ENCODE measurements around the gene CCDC69.

The CCDC69 gene

DNA sequence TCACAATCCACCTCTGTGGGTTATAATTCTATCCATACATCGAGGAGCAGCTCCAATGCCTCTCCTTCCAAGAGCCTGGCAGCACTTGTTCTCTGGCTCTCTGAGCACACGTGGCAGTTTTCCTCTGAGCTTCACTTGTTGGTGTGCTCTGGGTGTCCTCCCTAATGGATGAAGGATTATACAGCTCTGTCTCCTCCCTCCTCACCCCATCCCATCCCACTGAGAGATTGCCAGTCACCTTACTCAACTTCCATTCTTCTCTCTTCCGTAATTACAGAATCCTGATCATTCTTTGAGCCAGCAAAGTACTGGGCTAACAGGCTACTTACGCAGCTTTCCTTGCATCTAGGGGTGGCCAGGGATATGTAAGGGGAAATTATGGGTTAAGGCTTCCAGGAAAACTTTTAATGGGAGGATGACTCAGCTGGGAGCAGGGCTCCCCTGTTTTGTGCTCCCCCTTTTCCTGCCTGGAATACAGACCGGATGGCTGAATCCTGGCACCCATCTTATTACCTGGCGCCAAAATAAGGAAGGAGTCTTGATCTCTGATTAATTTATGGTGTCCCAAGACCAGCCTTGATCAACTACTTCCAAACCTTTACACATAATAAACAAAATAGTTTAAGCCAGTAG lies 6.3 kb upstream of the CCDC69 start:
- TF ChIP-seq, protein P1, sequence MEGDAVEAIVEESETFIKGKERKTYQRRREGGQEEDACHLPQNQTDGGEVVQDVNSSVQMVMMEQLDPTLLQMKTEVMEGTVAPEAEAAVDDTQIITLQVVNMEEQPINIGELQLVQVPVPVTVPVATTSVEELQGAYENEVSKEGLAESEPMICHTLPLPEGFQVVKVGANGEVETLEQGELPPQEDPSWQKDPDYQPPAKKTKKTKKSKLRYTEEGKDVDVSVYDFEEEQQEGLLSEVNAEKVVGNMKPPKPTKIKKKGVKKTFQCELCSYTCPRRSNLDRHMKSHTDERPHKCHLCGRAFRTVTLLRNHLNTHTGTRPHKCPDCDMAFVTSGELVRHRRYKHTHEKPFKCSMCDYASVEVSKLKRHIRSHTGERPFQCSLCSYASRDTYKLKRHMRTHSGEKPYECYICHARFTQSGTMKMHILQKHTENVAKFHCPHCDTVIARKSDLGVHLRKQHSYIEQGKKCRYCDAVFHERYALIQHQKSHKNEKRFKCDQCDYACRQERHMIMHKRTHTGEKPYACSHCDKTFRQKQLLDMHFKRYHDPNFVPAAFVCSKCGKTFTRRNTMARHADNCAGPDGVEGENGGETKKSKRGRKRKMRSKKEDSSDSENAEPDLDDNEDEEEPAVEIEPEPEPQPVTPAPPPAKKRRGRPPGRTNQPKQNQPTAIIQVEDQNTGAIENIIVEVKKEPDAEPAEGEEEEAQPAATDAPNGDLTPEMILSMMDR (IDR thresholded peaks at IDR 0.05; ENCODE audit: extremely low read depth, missing control alignments), result no peak

DNA sequence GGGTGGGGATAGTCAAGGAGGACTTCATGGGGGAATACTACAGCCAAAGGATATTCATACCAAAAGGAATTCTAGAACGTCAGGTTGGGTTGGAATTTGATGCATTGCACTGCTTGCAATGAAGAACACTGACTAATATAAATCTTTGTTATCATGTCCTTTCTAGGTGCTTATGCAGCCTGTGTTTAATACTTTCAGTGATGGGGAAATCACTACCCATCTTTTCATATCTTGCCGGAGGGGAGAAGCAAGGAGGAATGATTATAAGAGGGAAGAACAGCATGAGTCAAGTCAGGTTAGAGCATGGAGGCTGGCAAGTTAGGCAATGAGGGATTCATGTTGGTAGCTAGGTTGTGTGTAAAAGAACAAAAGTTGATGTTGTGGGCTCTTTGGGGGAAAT lies 5.1 kb upstream of the CCDC69 start:
- DNase-seq (ENCODE audit: low spot score), result no peak
- TF ChIP-seq, protein P1 (IDR thresholded peaks at IDR 0.05; ENCODE audit: extremely low read depth, missing control alignments), result no peak

More for the DNA sequence above, 6.3 kb upstream of the CCDC69 start:
- DNase-seq (ENCODE audit: low spot score), result no peak

DNA sequence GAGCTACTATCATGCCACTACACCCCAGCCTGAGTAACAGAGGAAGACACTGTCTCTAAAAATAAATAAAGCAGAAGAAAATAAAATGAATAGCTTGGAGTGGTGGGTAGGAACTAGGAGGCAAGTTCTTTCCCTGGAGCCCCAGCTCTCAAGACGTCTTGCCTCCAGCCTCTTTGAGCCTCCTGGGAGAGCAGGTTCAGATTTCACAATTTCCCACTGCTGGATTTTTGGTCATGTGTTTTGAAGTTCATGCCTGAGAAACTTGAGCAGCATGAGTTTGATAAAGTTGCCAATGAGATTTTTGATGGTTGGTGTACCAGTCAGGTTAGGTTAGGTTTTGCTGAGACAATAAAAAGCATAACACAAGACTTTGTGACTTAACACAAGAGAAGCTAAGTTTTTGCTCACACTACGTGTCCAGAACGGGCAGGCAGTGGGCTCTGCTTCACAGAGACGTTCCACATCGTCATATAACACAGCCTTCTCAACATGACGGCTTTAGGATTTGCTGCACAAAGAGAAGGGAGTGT lies 4.1 kb upstream of the CCDC69 start:
- no peak for DNase-seq (ENCODE audit: low spot score)
- TF ChIP-seq, protein P1 (IDR thresholded peaks at IDR 0.05; ENCODE audit: extremely low read depth, missing control alignments), result no peak

DNA sequence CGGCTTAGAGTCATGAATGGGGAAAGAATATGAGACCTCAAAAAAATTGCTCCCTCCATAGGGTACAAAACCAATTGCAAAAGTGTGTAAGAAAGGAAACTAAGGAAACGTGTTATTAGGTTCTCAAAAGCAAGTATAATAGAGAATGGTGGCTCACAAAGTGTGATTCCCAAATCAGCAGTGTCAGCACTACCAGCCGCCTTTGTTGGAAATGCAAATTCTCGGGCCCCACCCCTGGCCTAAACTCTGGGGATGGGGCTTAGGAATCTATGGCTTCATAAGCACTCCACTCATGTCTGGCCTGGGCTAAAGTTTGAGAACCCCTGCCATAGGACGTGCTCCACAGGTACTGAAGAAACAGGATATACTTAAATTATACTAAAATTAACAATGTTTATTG lies 1.6 kb upstream of the CCDC69 start:
- TF ChIP-seq, protein P1 (IDR thresholded peaks at IDR 0.05; ENCODE audit: extremely low read depth, missing control alignments), result no peak
- DNase-seq (ENCODE audit: low spot score), result no peak

DNA sequence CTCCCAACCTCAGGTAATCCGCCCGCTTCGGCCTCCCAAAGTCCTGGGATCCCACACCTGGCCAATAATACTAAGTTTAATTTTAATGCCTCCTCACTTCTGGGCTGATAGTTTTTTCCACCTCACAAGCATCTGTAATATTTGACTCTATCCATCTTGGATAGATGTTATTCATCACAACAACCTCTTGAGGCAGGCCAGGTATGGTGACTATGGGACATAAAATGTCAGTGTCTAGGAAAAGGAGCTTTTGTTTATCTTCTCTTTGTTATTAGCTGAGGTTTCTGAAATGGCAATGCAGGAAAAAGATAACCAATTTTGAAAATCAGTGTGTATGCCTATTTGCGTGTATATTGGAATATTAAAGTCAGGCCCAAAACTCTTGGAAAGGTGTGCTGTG lies 1.2 kb upstream of the CCDC69 start:
- DNase-seq (ENCODE audit: low spot score), result no peak
- TF ChIP-seq, protein P1 (IDR thresholded peaks at IDR 0.05; ENCODE audit: extremely low read depth, missing control alignments), result no peak

DNA sequence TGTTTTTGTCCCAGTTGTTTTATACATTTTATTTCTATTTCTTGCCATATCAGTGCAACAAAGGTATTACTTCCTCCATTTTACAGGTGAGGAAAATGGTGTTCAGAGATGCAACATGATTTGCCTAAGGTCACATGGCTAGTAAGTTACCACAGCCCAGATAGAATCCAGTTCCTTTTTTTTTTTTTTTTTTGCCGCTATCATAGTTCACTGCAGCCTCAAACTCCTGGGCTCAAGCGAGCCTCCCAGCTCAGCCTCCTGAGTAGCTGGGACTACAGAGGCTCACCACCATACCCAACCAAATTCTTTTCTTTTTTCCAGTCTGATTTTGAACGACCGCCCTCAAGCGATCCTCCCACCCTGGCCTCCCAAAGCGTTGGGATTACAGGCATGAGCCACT lies 480 bp upstream of the CCDC69 start:
- peak; percentile 45 for DNase-seq (ENCODE audit: low spot score)
- TF ChIP-seq, protein P1 (IDR thresholded peaks at IDR 0.05; ENCODE audit: extremely low read depth, missing control alignments), result no peak

DNA sequence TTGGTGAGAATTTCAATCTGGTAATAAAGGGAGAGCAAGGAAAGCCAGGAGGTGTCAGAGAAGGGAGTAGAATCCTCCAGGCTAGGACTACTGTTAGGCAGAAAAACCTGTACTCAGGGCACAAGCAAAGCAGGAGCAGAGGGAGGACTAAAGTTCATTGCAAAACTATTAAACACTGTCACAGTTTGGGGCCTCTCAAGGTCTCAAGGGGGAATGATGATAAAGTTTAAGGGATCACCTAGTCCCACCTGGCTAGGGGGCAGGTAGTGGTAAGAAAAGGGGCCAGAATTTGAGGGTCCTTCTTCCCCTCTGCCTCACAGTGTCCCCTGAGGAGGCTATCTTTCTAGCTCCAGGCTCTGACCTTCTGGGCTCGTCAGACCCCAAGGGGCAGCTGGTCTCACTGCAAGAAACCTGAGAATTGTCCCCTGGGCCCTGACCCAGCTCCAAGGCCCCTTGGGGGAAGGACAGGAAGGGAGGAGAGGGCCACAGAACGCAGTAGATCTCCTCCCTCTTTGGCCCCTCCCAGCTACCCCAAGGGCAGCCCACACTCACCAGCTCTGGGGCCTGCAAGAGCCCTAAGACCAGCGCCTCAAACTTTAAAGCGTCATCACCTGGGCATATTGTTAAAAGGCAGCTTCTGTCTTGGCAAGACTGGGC lies 974 bp downstream of the CCDC69 start:
- TF ChIP-seq, protein P1 (IDR thresholded peaks at IDR 0.05; ENCODE audit: extremely low read depth, missing control alignments), result no peak

More for the DNA sequence above, 974 bp downstream of the CCDC69 start:
- peak; percentile 72 for DNase-seq (ENCODE audit: low spot score)
